Activated CD4-positive, alpha-beta memory T cell treated with anti-CD3 and anti-CD28 coated beads for 36 hours (primary cell): Measurements from ENCODE around the gene TPM4. TPM values are rescaled to one million over a fixed set of nuclear protein-coding genes. Genes with fewer than 3 reads are reported as not detected.

Experiments
- CTCF ChIA-PET: fragments of 350-600 bp; sonication (Branson Sonifier 250); formaldehyde crosslinking; loops from one replicate; lab custom pipeline; 2021; ENCODE audit warnings: antibody characterized with exemption, inconsistent platforms; lab: Charles Lee
- POLR2A ChIA-PET: fragments of 350-600 bp; sonication (Branson Sonifier 250); formaldehyde crosslinking; loops from one replicate; lab custom pipeline; 2021; ENCODE audit warnings: antibody characterized with exemption; lab: Charles Lee
- DNase-seq: peaks from one replicate; pipeline ENCODE4 v3.0.0-alpha.2; 2020
- H3K27ac Mint-ChIP-seq: one replicate; pipeline ENCODE4 v1.8.0; 2021; ENCODE audit warnings: mixed read lengths
- H3K27me3 Mint-ChIP-seq: one replicate; pipeline ENCODE4 v1.8.0; 2021; ENCODE audit warnings: mixed read lengths
- H3K36me3 Mint-ChIP-seq: one replicate; pipeline ENCODE4 v1.8.0; 2021; ENCODE audit warnings: mixed read lengths
- H3K4me1 Mint-ChIP-seq: one replicate; pipeline ENCODE4 v1.8.0; 2021; ENCODE audit warnings: low read depth, mixed read lengths
- H3K4me3 Mint-ChIP-seq: one replicate; pipeline ENCODE4 v1.8.0; 2021; ENCODE audit warnings: mild to moderate bottlenecking, mixed read lengths
- H3K9me3 Mint-ChIP-seq: one replicate; pipeline ENCODE4 v1.8.0; 2021; ENCODE audit warnings: mixed read lengths
- intact Hi-C: fragments of 100-400 bp; cut with micrococcal nuclease; formaldehyde crosslinking; loops from one replicate; pipeline ENCODE4 v1.15.1; 2023
- total RNA-seq, 2 experiments: library from RNA; stranded (reverse); gene quantifications; one replicate each; pipeline ENCODE4 v1.2.3, GENCODE V29; 2021

Gene TPM4
- total RNA-seq, 2 experiments from 2014 or later: 497 to 515 TPM

- Mint-ChIP-seq H3K27ac (no peak overlapping the region), H3K4me3 (no peak overlapping the region), H3K4me1 (peaks cover 4% of the 10 kb centered on the region), H3K27me3 (peaks cover 1% of the 10 kb centered on the region), H3K9me3 (no peaks in the 10 kb centered on the region), H3K36me3 (no peaks in the 10 kb centered on the region)
- ChIA-PET CTCF (no interaction called here), POLR2A (no interaction called here)
- no peak for DNase-seq
- intact Hi-C loops: no loop called here
These were observed 40.5 kb upstream of the TPM4 start for GRCh38 chr19:16035601-16036297.

- Mint-ChIP-seq H3K27me3 (peaks cover 1% of the 10 kb centered on the region), H3K9me3 (no peaks in the 10 kb centered on the region), H3K36me3 (no peaks in the 10 kb centered on the region), H3K4me3 (no peak overlapping the region), H3K27ac (no peak overlapping the region), H3K4me1 (peaks cover 8% of the 10 kb centered on the region)
- CTCF ChIA-PET: no interaction called here
- no peak for DNase-seq
- POLR2A ChIA-PET: no interaction called here
- intact Hi-C loops: no loop called here
These were observed 39.8 kb upstream of the TPM4 start for GRCh38 chr19:16036397-16036925.

GRCh38 chr19:16036941-16037340 is 39.4 kb upstream of the TPM4 start:
- no peak for DNase-seq
- intact Hi-C loops: no loop called here
- Mint-ChIP-seq H3K36me3 (no peaks in the 10 kb centered on the region), H3K4me1 (peaks cover 12% of the 10 kb centered on the region), H3K27me3 (peaks cover 1% of the 10 kb centered on the region), H3K4me3 (no peak overlapping the region), H3K27ac (no peak overlapping the region), H3K9me3 (no peaks in the 10 kb centered on the region)
- ChIA-PET CTCF (interaction anchor here (1.2 kb wide), 1 partner anchor 149 kb away, joined by 3 read pairs; the partner anchor contains the start of gene FAM32A), POLR2A (no interaction called here)

- Mint-ChIP-seq H3K9me3 (no peaks in the 10 kb centered on the region), H3K4me3 (no peak overlapping the region), H3K36me3 (no peaks in the 10 kb centered on the region), H3K4me1 (peaks cover 12% of the 10 kb centered on the region), H3K27me3 (peaks cover 1% of the 10 kb centered on the region), H3K27ac (no peak overlapping the region)
- CTCF ChIA-PET: interaction anchor here (1.2 kb wide), 1 partner anchor 148 kb away, joined by 3 read pairs; the partner anchor contains the start of gene FAM32A
- POLR2A ChIA-PET: no interaction called here
- intact Hi-C loops: no loop called here
- no peak for DNase-seq
These were observed 38.7 kb upstream of the TPM4 start for GRCh38 chr19:16037424-16038195.

GRCh38 chr19:16038196-16038695 is 38.0 kb upstream of the TPM4 start:
- CTCF ChIA-PET: interaction anchor here (1.2 kb wide), 1 partner anchor 147 kb away, joined by 3 read pairs; the partner anchor contains the start of gene FAM32A
- Mint-ChIP-seq H3K27me3 (peaks cover 1% of the 10 kb centered on the region), H3K4me1 (peaks cover 12% of the 10 kb centered on the region), H3K4me3 (no peak overlapping the region), H3K36me3 (no peaks in the 10 kb centered on the region), H3K27ac (no peak overlapping the region), H3K9me3 (no peaks in the 10 kb centered on the region)
- POLR2A ChIA-PET: no interaction called here
- intact Hi-C loops: no loop called here
- DNase-seq: no peak

GRCh38 chr19:16039081-16039480 is 37.2 kb upstream of the TPM4 start:
- CTCF ChIA-PET: no interaction called here
- POLR2A ChIA-PET: no interaction called here
- no peaks in the 10 kb centered on the region for H3K9me3 Mint-ChIP-seq
- intact Hi-C loops: no loop called here
- peaks cover 1% of the 10 kb centered on the region for H3K27me3 Mint-ChIP-seq
- DNase-seq: no peak
- H3K4me1 Mint-ChIP-seq: peaks cover 12% of the 10 kb centered on the region
- H3K36me3 Mint-ChIP-seq: no peaks in the 10 kb centered on the region
- H3K4me3 Mint-ChIP-seq: no peak overlapping the region
- H3K27ac Mint-ChIP-seq: no peak overlapping the region

- H3K27ac Mint-ChIP-seq: no peak overlapping the region
- H3K4me1 Mint-ChIP-seq: peaks cover 12% of the 10 kb centered on the region
- DNase-seq: no peak
- intact Hi-C loops: no loop called here
- ChIA-PET POLR2A (no interaction called here), CTCF (interaction anchor here (1.7 to 3.7 kb wide), 2 partner anchors 23 to 410 kb away, joined by 4 to 43 read pairs; no protein-coding TSS in a partner anchor)
- H3K36me3 Mint-ChIP-seq: no peaks in the 10 kb centered on the region
- no peak overlapping the region for H3K4me3 Mint-ChIP-seq
- H3K27me3 Mint-ChIP-seq: peaks cover 1% of the 10 kb centered on the region
- H3K9me3 Mint-ChIP-seq: no peaks in the 10 kb centered on the region
These were observed 36.8 kb upstream of the TPM4 start for GRCh38 chr19:16039545-16039944.

GRCh38 chr19:16040642-16041041 is 35.7 kb upstream of the TPM4 start:
- no peak overlapping the region for H3K4me3 Mint-ChIP-seq
- peaks cover 12% of the 10 kb centered on the region for H3K4me1 Mint-ChIP-seq
- intact Hi-C loops: loop anchor here (1.0 to 10.0 kb wide), 2 partner anchors 142 to 344 kb away; no protein-coding TSS in a partner anchor
- H3K27ac Mint-ChIP-seq: peak overlapping the region; percentile 30
- H3K27me3 Mint-ChIP-seq: peaks cover 1% of the 10 kb centered on the region
- H3K36me3 Mint-ChIP-seq: no peaks in the 10 kb centered on the region
- CTCF ChIA-PET: interaction anchor here (0.7 to 3.7 kb wide), 18 partner anchors 11 to 411 kb away, joined by 3 to 62 read pairs (median 8); partner anchors contain the start of genes FAM32A, HSH2D, RAB8A and TPM4
- POLR2A ChIA-PET: no interaction called here
- no peaks in the 10 kb centered on the region for H3K9me3 Mint-ChIP-seq
- DNase-seq: no peak

GRCh38 chr19:16041299-16041990 is 34.9 kb upstream of the TPM4 start:
- Mint-ChIP-seq H3K4me3 (peak overlapping the region; percentile 32), H3K36me3 (no peaks in the 10 kb centered on the region), H3K4me1 (peaks cover 12% of the 10 kb centered on the region), H3K27ac (no peak overlapping the region), H3K27me3 (peaks cover 1% of the 10 kb centered on the region), H3K9me3 (no peaks in the 10 kb centered on the region)
- intact Hi-C loops: loop anchor here (1.0 to 10.0 kb wide), 2 partner anchors 141 to 343 kb away; no protein-coding TSS in a partner anchor
- DNase-seq: peak; percentile 84
- ChIA-PET CTCF (interaction anchor here (0.6 to 3.7 kb wide), 38 partner anchors 10 to 1476 kb away, joined by 3 to 62 read pairs (median 5); partner anchors contain the start of genes AP1M1, FAM32A, HSH2D and RAB8A), POLR2A (interaction anchor here (0.6 to 1.2 kb wide), 5 partner anchors 43 to 291 kb away, joined by 3 to 6 read pairs (median 4); partner anchors contain the start of genes AP1M1 and FAM32A)

- Mint-ChIP-seq H3K4me3 (no peak overlapping the region), H3K9me3 (no peaks in the 10 kb centered on the region), H3K27ac (no peak overlapping the region), H3K4me1 (peaks cover 12% of the 10 kb centered on the region), H3K36me3 (no peaks in the 10 kb centered on the region), H3K27me3 (peaks cover 1% of the 10 kb centered on the region)
- DNase-seq: no peak
- CTCF ChIA-PET: interaction anchor here (0.6 to 3.7 kb wide), 35 partner anchors 9 to 1476 kb away, joined by 3 to 62 read pairs (median 5); partner anchors contain the start of genes AP1M1, FAM32A, HSH2D and RAB8A
- POLR2A ChIA-PET: interaction anchor here (0.6 to 1.2 kb wide), 5 partner anchors 42 to 290 kb away, joined by 3 to 6 read pairs (median 4); partner anchors contain the start of genes AP1M1 and FAM32A
- intact Hi-C loops: loop anchor here (1.0 to 10.0 kb wide), 3 partner anchors 77 to 343 kb away; no protein-coding TSS in a partner anchor
These were observed 34.3 kb upstream of the TPM4 start for GRCh38 chr19:16041991-16042386.
